Measurements from ENCODE around the gene SCNN1A. TPM values are rescaled to one million over a fixed set of nuclear protein-coding genes. Genes with fewer than 3 reads are reported as not detected.
A peak's percentile ranks its signal among the peaks of the same experiment; 100 is the strongest.

SCNN1A gene
- total and polyA plus RNA-seq, 5 donors from 2014 or later: 0.09 to 0.86 (median 0.23) TPM

- Mint-ChIP-seq H3K36me3 (peaks cover 3% of the 10 kb centered on the region), H3K4me1 (peaks cover 7 to 57% (median 31%) of the 10 kb centered on the region in 4 donors), H3K27ac (peak overlapping the region in 2 of 3 donors; percentile 56 to 81), H3K9me3 (peaks cover 0 to 1% (median 0%) of the 10 kb centered on the region in 7 donors), H3K27me3 (peaks cover 14% of the 10 kb centered on the region), H3K4me3 (no peak overlapping the region)
- DNase-seq: no peak
- no peak for ATAC-seq (ENCODE audit: low read depth in 2 of 2)
- Histone ChIP-seq H3K36me3 (ENCODE audit: control insufficient read depth, insufficient read depth, low read length) (no peaks in the 10 kb centered on the region), H3K4me1 (ENCODE audit: control insufficient read depth, insufficient read depth, low read length, poor library complexity, severe bottlenecking) (peaks cover 22% of the 10 kb centered on the region), H3K27ac (ENCODE audit: insufficient read depth, low read length, poor library complexity, severe bottlenecking) (no peak overlapping the region), H3K9me3 (ENCODE audit: control insufficient read depth in 2 of 2, low read length in 2 of 2) (no peaks in the 10 kb centered on the region), H3K4me3 (ENCODE audit: low read depth, low read length) (no peak overlapping the region), H3K27me3 (ENCODE audit: control insufficient read depth, insufficient read depth, low read length) (no peaks in the 10 kb centered on the region)
Measured at GRCh38 chr12:6321905-6322304, 53.5 kb downstream of the SCNN1A start.

DNA sequence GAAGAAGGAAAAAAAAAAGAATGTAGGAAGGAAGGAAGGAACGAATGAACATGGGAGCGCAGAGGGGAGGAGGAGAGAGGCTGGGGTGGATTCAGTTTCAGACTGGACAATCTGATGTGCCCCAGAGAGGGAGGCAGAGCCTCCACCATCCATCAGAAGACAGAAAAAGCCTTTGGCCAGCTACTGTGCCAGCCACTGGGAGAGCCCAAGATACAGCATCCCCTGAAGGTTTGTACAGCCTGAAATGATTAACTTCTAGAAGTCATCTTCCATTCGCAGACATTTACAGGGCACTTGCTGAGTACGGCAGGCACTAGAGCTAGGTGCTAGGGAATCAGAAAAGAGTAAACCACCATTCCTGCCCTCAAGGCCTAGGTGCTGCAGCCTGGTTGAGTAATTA is 55.9 kb downstream of the SCNN1A start:
- peak overlapping the region in 1 of 3 donors; percentile 28 for H3K27ac Mint-ChIP-seq
- peaks cover 0 to 1% (median 0%) of the 10 kb centered on the region in 7 donors for H3K9me3 Mint-ChIP-seq
- Histone ChIP-seq H3K36me3 (ENCODE audit: control insufficient read depth, insufficient read depth, low read length) (no peaks in the 10 kb centered on the region), H3K27me3 (ENCODE audit: control insufficient read depth, insufficient read depth, low read length) (no peaks in the 10 kb centered on the region), H3K9me3 (ENCODE audit: control insufficient read depth in 2 of 2, low read length in 2 of 2) (no peaks in the 10 kb centered on the region), H3K4me1 (ENCODE audit: control insufficient read depth, insufficient read depth, low read length, poor library complexity, severe bottlenecking) (peaks cover 22% of the 10 kb centered on the region), H3K27ac (ENCODE audit: insufficient read depth, low read length, poor library complexity, severe bottlenecking) (no peak overlapping the region), H3K4me3 (ENCODE audit: low read depth, low read length) (no peak overlapping the region)
- DNase-seq: no peak
- ATAC-seq (ENCODE audit: low read depth in 2 of 2): no peak
- H3K36me3 Mint-ChIP-seq: no peaks in the 10 kb centered on the region
- peaks cover 19% of the 10 kb centered on the region for H3K27me3 Mint-ChIP-seq
- H3K4me1 Mint-ChIP-seq: peaks cover 7 to 39% (median 20%) of the 10 kb centered on the region in 4 donors
- no peak overlapping the region for H3K4me3 Mint-ChIP-seq

DNA sequence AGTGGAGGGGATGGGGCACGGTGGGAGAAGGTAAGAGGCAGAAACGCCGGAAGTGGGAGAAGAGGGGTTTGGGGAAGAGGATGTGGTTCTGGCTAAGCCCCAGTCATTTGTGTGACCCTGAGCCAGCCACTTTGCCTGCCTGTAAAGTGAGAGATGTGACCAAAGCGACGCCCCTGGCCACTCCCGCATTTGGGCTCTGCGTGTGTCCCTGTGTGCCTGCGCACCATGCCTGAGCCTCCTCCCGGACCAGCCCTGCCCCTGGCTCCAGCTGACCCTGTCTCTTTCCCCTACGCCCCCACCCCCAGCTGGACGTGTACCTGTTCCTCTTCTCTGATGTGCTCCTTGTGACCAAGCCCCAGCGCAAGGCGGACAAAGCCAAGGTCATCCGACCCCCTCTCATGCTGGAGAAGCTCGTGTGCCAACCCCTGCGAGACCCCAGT is 56.9 kb downstream of the SCNN1A start:
- DNase-seq (no peak), ATAC-seq (ENCODE audit: low read depth in 2 of 2) (no peak)
- Histone ChIP-seq H3K27ac (ENCODE audit: insufficient read depth, low read length, poor library complexity, severe bottlenecking) (no peak overlapping the region), H3K9me3 (ENCODE audit: control insufficient read depth in 2 of 2, low read length in 2 of 2) (no peaks in the 10 kb centered on the region), H3K36me3 (ENCODE audit: control insufficient read depth, insufficient read depth, low read length) (no peaks in the 10 kb centered on the region), H3K27me3 (ENCODE audit: control insufficient read depth, insufficient read depth, low read length) (no peaks in the 10 kb centered on the region), H3K4me1 (ENCODE audit: control insufficient read depth, insufficient read depth, low read length, poor library complexity, severe bottlenecking) (peaks cover 16% of the 10 kb centered on the region), H3K4me3 (ENCODE audit: low read depth, low read length) (no peak overlapping the region)
- Mint-ChIP-seq H3K9me3 (peaks cover 0 to 1% (median 0%) of the 10 kb centered on the region in 7 donors), H3K4me1 (peaks cover 6 to 29% (median 14%) of the 10 kb centered on the region in 4 donors), H3K27me3 (peaks cover 24% of the 10 kb centered on the region), H3K36me3 (no peaks in the 10 kb centered on the region), H3K4me3 (peak overlapping the region in 1 of 4 donors; percentile 54), H3K27ac (peak overlapping the region in 1 of 3 donors; percentile 42)

DNA sequence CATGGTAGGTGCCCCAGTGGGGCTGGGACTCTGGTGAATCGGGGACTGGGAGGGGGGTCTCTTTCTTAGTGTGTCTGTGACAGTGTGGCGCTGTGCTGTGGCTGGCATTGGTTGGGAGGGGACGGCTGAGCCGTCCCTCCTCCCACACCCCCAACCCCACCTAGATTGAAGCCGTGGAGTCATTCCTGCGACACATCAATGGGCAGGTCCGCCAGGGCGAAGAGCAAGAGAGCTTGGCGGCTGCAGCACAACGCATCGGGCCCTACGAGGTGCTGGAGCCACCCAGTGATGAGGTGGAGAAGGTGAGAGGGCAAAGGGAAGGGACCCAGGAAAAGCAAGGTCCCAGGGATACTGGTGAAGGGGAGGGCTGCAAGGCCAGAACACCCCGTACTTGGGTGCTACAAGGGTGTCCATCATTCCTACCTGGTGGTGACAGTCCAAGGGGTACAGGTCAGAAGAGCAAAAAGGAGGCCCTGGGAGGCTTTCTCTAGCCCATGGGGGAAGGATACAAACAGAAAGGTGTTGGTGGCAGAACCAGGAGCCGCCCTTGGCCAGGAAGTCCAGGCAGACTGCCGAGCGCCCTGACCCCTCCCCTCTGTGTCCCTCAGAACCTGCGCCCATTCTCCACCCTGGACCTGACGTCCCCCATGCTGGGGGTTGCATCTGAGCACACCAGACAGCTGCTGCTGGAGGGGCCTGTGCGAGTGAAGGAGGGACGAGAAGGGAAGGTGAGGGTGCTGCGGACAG is 57.5 kb downstream of the SCNN1A start:
- Mint-ChIP-seq H3K4me1 (peaks cover 0 to 23% (median 8%) of the 10 kb centered on the region in 4 donors), H3K4me3 (no peak overlapping the region), H3K36me3 (no peaks in the 10 kb centered on the region), H3K27ac (peak overlapping the region in 1 of 3 donors; percentile 42), H3K9me3 (peaks cover 0 to 1% (median 0%) of the 10 kb centered on the region in 7 donors), H3K27me3 (peaks cover 27% of the 10 kb centered on the region)
- DNase-seq (no peak), ATAC-seq (ENCODE audit: low read depth in 2 of 2) (no peak)
- Histone ChIP-seq H3K36me3 (ENCODE audit: control insufficient read depth, insufficient read depth, low read length) (no peaks in the 10 kb centered on the region), H3K9me3 (ENCODE audit: control insufficient read depth in 2 of 2, low read length in 2 of 2) (no peaks in the 10 kb centered on the region), H3K27me3 (ENCODE audit: control insufficient read depth, insufficient read depth, low read length) (no peaks in the 10 kb centered on the region), H3K27ac (ENCODE audit: insufficient read depth, low read length, poor library complexity, severe bottlenecking) (no peak overlapping the region), H3K4me3 (ENCODE audit: low read depth, low read length) (no peak overlapping the region), H3K4me1 (ENCODE audit: control insufficient read depth, insufficient read depth, low read length, poor library complexity, severe bottlenecking) (peaks cover 10% of the 10 kb centered on the region)

DNA sequence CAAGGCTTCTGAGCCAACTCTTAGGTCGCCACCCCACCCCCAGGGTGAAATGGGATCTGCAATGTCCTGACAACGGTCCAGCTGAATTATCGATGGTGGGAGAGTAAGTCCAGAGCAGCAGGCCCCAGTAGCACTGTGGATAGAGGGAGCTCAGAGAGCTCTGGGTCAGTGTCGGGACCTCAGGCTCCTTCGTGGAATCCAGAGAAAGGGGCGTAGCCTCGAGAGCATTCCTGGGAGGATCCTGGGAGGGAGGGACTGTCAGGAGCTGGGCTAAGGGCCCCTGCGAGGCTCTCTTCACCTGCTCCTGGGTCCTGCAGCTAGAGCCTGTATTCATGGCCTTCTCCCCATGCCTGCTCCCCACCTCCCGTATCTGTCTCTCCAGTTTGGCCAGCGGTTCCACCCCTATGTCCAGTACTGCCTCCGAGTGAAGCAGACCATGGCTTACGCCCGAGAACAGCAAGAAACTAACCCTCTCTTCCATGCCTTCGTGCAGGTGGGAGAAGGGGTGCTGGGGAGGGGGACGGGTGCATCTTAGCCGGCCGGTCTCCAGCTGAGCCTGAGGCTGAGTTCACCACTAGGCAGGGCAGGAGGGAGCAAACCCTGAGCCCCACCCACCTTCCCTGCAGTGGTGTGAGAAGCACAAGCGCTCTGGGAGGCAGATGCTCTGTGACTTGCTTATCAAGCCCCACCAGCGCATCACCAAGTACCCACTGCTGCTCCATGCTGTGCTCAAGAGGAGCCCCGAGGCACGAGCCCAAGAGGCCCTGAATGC is 58.3 kb downstream of the SCNN1A start:
- peaks cover 29% of the 10 kb centered on the region for H3K27me3 Mint-ChIP-seq
- Histone ChIP-seq H3K4me3 (ENCODE audit: low read depth, low read length) (no peak overlapping the region), H3K27me3 (ENCODE audit: control insufficient read depth, insufficient read depth, low read length) (no peaks in the 10 kb centered on the region), H3K36me3 (ENCODE audit: control insufficient read depth, insufficient read depth, low read length) (no peaks in the 10 kb centered on the region), H3K9me3 (ENCODE audit: control insufficient read depth in 2 of 2, low read length in 2 of 2) (no peaks in the 10 kb centered on the region), H3K4me1 (ENCODE audit: control insufficient read depth, insufficient read depth, low read length, poor library complexity, severe bottlenecking) (peaks cover 5% of the 10 kb centered on the region), H3K27ac (ENCODE audit: insufficient read depth, low read length, poor library complexity, severe bottlenecking) (no peak overlapping the region)
- no peak overlapping the region for H3K27ac Mint-ChIP-seq
- H3K9me3 Mint-ChIP-seq: peaks cover 0 to 1% (median 0%) of the 10 kb centered on the region in 7 donors
- no peaks in the 10 kb centered on the region for H3K36me3 Mint-ChIP-seq
- peaks cover 0 to 17% (median 7%) of the 10 kb centered on the region in 4 donors for H3K4me1 Mint-ChIP-seq
- DNase-seq (no peak), ATAC-seq (ENCODE audit: low read depth in 2 of 2) (no peak)
- no peak overlapping the region for H3K4me3 Mint-ChIP-seq

GRCh38 chr12:6315704-6316597 is 59.4 kb downstream of the SCNN1A start:
- Histone ChIP-seq H3K27me3 (ENCODE audit: control insufficient read depth, insufficient read depth, low read length) (no peaks in the 10 kb centered on the region), H3K27ac (ENCODE audit: insufficient read depth, low read length, poor library complexity, severe bottlenecking) (no peak overlapping the region), H3K36me3 (ENCODE audit: control insufficient read depth, insufficient read depth, low read length) (no peaks in the 10 kb centered on the region), H3K4me1 (ENCODE audit: control insufficient read depth, insufficient read depth, low read length, poor library complexity, severe bottlenecking) (peaks cover 8% of the 10 kb centered on the region), H3K9me3 (ENCODE audit: control insufficient read depth in 2 of 2, low read length in 2 of 2) (no peaks in the 10 kb centered on the region), H3K4me3 (ENCODE audit: low read depth, low read length) (no peak overlapping the region)
- no peaks in the 10 kb centered on the region for H3K36me3 Mint-ChIP-seq
- peaks cover 36% of the 10 kb centered on the region for H3K27me3 Mint-ChIP-seq
- H3K4me3 Mint-ChIP-seq: no peak overlapping the region
- H3K9me3 Mint-ChIP-seq: peaks cover 0 to 1% (median 0%) of the 10 kb centered on the region in 7 donors
- ATAC-seq (ENCODE audit: low read depth in 2 of 2) (no peak), DNase-seq (no peak)
- H3K4me1 Mint-ChIP-seq: peaks cover 0 to 14% (median 8%) of the 10 kb centered on the region in 4 donors
- H3K27ac Mint-ChIP-seq: no peak overlapping the region

- no peak overlapping the region for H3K27ac ChIP-seq (ENCODE audit: insufficient read depth, low read length, poor library complexity, severe bottlenecking)
- H3K9me3 ChIP-seq (ENCODE audit: control insufficient read depth in 2 of 2, low read length in 2 of 2): no peaks in the 10 kb centered on the region
- ATAC-seq (ENCODE audit: low read depth in 2 of 2) (no peak), DNase-seq (no peak)
- peaks cover 15% of the 10 kb centered on the region for H3K4me1 ChIP-seq (ENCODE audit: control insufficient read depth, insufficient read depth, low read length, poor library complexity, severe bottlenecking)
- H3K4me3 ChIP-seq (ENCODE audit: low read depth, low read length): no peak overlapping the region
- H3K36me3 ChIP-seq (ENCODE audit: control insufficient read depth, insufficient read depth, low read length): no peaks in the 10 kb centered on the region
- Mint-ChIP-seq H3K27ac (no peak overlapping the region), H3K4me3 (no peak overlapping the region), H3K36me3 (no peaks in the 10 kb centered on the region), H3K4me1 (peaks cover 0 to 14% (median 8%) of the 10 kb centered on the region in 4 donors), H3K9me3 (peaks cover 0 to 1% (median 0%) of the 10 kb centered on the region in 7 donors), H3K27me3 (peaks cover 36% of the 10 kb centered on the region)
- H3K27me3 ChIP-seq (ENCODE audit: control insufficient read depth, insufficient read depth, low read length): no peaks in the 10 kb centered on the region
Measured at GRCh38 chr12:6315184-6315583, 60.2 kb downstream of the SCNN1A start.

Measured in CD4-positive, CD25-positive, alpha-beta regulatory T cell (primary cell).